ENCODE measurements around the gene TBC1D26.
"Not testable (repeated sequence)": the region's sequence is repeated elsewhere in the genome, so short reads cannot be mapped to it uniquely, and the experiment has no call there.

Gene TBC1D26

DNA sequence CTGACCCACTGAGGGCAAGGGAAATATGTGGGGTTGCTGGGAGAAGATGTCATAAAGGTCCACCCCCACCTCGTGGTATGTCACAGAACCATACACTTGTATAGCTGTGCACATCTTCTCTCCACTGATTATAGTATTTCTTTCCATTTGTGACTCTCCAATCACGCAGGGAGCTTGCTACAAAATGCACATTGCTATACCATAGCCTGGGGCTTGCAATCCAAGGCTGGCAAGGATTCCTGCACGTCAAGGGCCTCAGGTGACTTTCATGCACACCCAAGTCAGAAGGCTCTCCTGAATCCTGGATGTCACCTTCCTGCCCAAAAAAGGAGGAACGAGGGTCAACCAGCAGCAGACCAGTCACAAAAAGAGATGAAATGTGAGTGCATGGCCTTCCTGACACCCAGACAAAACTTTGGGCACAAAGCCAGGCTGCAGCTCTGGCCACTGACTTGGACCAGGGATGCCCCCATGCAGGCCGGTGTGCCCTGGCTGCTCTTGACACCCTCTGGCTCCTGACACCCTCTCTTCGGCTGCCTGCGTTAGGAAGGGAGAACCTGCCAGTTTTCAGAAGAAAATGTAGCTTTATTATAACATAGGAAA lies 12.1 kb downstream of the TBC1D26 start:
- DNase-seq (ENCODE audit: low read depth), result no peak

DNA sequence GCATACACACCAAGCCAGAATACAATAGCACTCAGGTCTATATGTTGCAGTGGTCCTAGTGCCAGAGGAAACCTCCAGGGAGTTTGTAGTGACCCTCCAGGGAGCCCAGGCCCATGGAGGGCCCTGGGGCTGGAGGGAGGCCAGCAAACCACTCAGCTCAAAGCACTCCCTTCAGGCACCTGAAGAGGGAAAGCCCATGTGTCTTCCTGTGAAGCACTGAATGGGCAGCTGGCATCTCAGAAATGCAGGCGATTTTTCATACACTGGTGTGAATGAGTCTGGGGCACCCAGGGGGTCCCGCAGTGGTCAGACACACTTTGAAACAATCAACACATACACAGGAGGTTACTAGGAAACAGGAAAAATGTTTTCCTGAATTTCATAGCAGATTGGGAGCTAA lies 12.8 kb downstream of the TBC1D26 start:
- DNase-seq (ENCODE audit: low read depth), result no peak

DNA sequence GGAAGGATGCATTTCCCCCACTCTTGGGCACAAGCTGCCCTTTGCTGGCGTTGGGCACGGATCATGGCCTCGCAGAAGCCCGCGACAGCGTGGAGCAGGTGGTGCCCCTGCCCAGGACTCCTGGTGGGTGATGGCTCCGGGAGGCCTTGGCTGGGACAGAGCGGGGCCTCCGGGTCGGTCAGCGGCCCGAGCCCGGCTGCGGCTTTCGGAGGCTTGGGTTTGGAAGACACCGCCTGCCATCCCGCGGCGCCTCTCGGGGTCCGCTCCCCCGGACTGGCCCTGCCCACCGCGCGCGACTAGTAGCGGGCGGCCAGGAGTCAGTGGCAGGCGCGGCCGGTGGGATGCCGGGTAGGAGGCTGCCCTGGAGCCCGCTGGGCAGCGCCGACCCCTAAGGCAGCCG lies 17.3 kb downstream of the TBC1D26 start:
- not testable (repeated sequence) for DNase-seq (ENCODE audit: low read depth)

DNA sequence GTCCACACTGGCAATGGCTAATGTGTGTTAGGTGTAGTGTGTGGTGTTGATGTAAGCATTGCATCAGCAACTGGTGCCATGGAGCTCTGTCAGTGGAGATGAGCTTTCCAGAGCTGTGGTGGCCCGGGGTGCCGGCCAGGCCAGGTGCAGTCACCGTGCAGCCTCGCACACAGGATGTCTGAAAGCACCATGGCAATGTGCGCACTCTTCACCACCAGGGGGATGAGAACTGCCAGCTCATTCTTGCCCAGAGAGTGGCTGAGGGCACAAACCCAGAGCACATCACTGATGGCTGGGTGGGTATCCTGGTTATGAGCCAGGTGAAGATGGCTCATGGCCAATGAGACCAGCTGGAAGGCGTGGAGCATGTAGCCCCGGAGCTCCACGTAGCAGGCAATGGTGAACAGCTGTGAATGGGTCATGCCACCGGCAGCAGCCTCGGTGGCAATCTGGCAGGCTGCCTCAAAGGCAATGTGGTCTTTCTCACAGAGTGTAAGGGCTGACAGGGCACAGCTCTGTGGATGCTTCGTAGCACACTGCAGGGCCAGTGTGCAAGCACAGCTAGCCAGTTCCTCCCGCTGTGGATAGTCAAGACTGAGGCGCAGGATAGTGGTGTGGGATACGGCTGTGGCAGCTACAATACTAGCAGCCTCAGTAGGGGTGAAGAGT lies 36.9 kb downstream of the TBC1D26 start:
- DNase-seq (ENCODE audit: low read depth), result not testable (repeated sequence)

DNA sequence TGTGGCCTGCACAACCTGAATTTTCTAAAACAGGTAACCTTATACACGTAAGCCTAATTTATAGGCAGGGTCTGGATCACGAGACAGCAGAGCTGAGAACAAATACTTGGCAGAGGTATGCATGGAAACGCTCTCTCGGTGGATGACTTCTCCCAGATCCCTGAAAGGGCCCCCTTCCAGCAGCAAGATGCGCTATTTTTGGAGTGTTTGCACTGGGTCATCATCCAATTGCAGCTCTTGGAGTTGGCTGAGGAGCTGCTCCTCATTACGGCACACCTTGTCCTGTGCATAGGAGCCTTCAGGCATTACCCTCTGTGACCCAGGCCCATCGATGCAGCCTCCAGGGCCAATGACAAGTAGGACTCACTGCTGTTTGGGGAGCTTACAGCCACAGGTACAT lies 38.6 kb downstream of the TBC1D26 start:
- DNase-seq (ENCODE audit: low read depth), result not testable (repeated sequence)

DNA sequence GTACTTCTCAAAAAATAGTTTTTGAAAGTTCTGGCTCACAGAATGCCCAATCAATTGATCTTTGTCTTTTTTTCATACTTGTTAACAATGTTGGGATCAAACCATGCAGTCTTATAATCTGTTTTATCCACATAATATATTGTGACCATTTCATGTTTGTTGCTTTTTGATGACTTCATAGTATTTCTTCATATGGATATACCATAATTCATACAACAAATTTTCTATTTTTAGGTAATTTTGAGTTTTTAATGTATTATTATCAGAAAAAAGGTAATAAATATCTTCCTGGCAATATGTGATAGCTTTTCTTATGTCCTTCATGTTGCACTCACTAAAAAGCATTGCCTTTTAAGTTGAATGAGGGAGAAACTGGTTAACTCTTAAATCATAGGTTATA lies 44.8 kb downstream of the TBC1D26 start:
- no peak for DNase-seq (ENCODE audit: low read depth)

DNA sequence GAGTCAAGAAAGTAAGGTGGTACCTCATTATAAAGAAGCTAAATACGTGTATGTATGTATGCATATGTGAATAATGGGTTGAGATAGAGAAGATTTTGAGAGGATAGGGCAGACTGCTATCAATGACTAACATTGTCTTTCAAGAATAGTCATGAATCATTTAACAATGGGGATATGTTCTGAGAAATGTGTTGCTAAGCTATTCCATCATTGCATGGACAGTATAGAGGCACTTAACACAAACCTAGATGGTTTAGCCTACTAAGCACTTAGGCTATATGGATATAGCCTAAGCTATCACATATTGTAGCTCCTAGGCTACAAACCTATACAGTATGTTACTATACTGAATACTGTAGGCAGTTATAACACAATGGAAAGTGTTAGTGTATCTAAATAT lies 45.2 kb downstream of the TBC1D26 start:
- no peak for DNase-seq (ENCODE audit: low read depth)

DNA sequence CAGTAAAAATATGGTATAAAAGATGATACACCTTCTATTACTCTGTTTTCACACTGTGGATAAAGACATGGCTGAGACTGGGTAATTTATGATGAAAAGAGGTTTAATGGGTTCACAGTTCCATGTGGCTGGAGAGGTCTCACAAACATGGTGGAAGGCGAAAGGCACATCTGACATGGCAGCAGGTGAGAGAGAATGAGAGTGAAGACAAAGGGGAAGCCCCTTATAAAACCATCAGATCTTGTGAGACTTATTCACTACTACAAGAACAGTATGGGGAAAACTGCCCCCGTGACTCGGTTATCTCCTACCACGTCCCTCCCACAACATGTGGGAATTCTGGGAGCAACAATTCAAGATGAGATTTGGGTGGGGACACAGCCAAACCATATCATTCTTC lies 45.6 kb downstream of the TBC1D26 start:
- DNase-seq (ENCODE audit: low read depth), result no peak

DNA sequence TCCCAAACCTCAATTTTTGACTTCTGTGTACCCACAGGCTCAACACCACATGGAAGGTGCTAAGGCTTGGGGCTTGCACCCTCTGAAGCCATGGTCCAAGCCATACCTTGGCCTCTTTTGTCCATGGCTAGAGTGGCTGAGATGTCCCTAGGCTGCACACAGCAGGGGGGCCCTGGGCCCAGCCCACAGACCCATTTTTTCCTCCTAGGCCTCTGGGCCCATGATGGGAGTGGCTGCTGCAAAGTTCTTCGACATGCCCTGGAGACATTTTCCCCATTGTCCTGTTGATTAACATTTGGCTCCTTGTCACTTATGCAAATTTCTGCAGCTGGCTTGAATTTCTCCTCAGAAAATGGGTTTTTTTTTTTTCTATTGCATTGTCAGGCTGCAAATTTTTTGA lies 47.0 kb downstream of the TBC1D26 start:
- no peak for DNase-seq (ENCODE audit: low read depth)

DNA sequence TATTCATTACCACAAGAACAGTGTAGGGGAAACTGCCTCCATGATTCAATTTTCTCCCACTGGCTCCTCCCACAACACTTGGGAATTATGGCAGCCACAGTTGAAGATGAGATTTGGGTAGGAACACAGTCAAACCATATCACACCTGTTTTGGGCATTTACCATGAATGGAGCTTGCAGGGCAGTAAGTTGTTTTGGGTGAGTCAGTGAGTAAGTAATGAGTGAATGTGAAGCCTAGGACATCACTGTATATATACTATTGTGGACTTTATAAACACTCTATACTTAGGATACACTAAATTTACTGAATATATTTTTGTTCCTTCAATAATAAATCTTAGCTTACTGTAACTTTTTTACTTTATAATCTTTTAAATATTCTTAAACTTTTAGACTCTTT lies 48.1 kb downstream of the TBC1D26 start:
- DNase-seq (ENCODE audit: low read depth), result no peak

DNA sequence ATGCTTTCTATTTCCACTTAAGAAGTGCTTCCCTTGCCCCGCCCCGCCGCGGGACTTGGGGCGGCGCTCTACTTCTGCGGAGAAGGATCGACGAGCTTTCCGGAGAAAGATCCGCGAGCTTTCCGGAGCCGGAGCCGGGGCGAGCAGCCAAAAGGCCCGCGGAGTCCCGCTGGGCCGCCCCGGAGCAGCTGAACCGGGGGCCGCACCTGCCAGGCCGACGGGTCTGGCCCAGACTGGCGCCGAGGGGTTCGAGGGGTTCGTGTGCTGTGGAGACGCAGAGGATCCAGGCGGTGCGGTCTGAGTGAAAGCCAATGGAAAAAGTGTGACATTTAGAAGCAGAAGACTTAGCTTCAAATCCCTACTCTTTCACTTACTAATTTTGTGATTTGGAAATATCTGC lies 50.8 kb downstream of the TBC1D26 start:
- DNase-seq (ENCODE audit: low read depth), result no peak

DNA sequence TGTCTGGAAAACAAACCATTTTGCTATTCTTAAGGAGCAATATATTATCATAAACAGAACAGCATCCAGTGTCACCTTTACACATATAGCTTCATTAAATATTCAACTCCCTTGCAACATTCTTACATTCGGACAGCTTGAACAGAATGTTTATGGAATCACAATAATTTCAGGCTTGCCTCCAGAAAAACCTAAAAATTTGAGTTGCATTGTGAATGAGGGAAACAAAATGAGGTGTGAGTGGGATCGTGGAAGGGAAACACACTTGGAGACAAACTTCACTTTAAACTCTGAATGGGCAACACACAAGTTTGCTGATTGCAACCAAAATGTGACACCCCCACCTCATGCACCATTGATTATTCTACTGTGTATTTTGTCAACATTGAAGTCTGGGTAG lies 51.4 kb downstream of the TBC1D26 start:
- no peak for DNase-seq (ENCODE audit: low read depth)

DNA sequence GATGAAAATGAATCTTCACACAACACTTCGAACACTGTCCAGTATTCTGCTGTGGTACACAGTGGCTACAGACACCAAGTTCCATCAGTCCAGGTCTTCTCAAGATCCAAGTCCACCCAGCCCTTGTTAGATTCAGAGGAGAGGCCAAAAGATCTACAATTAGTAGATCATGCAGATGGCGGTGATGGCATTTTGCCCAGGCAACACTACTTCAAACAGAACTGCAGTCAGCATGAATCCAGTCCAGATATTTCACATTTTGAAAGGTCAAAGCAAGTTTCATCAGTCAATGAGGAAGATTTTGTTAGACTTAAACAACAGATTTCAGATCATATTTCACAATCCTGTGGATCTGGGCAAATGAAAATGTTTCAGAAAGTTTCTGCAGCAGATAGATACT lies 52.3 kb downstream of the TBC1D26 start:
- not testable (repeated sequence) for DNase-seq (ENCODE audit: low read depth)

DNA sequence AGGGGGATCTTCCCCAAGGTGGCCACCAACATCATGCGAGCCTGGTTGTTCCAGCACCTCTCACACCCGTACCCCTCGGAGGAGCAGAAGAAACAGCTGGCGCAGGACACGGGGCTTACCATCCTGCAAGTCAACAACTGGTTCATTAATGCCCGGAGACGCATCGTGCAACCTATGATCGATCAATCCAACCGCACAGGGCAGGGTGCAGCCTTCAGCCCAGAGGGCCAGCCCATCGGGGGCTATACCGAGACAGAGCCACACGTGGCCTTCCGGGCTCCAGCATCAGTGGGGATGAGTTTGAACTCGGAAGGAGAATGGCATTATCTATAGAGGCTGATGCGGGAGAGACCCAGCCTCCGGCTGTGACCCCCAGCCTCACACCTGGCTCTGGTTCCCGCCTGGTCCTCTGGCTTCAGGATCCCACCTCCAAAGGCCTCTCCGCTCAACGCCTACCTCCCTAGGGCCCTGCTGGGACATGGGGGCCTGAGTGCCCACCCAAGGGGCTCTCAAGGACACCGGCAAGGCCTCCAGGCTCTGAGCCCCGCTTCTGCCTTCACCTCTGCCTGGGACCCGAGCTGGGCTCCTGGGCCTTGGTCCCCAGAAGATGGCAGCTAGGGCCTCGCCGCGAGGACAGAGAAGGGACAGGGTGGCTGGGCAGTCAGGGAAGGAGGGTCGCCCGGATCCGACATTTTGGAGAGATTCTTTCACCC lies 55.4 kb downstream of the TBC1D26 start:
- not testable (repeated sequence) for DNase-seq (ENCODE audit: low read depth)

DNA sequence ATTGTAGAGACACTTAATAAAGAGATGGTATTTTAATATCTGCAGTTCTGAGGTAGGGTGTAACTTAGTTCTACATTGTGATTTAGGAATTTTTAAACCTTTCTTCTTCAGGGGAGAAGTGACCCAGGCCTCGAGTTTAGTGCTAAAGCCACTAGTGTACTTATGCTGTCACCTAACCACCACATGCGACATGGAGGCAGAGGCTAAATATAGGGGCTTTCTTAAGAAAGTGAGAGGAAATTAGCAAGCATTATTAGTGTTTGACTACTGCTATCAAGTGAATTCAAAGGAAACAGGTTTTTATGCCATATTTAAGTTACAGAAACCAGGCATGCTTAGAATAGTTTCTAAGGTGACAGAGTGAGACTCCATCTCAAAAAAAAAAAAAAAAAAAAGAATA lies 56.3 kb downstream of the TBC1D26 start:
- DNase-seq (ENCODE audit: low read depth), result not testable (repeated sequence)
